GM19240 (cell line): ENCODE results near the gene SDC4.
A peak's percentile ranks its signal among the peaks of the same experiment; 100 is the strongest.
"Not testable (repeated sequence)": the region's sequence is repeated elsewhere in the genome, so short reads cannot be mapped to it uniquely, and the experiment has no call there.

Experiments used
- DNase-seq: peaks from one replicate; pipeline ENCODE4 v3.0.0; 2011; ENCODE audit warnings: low spot score; ENCODE audit not compliant: insufficient read length

The SDC4 gene

DNA sequence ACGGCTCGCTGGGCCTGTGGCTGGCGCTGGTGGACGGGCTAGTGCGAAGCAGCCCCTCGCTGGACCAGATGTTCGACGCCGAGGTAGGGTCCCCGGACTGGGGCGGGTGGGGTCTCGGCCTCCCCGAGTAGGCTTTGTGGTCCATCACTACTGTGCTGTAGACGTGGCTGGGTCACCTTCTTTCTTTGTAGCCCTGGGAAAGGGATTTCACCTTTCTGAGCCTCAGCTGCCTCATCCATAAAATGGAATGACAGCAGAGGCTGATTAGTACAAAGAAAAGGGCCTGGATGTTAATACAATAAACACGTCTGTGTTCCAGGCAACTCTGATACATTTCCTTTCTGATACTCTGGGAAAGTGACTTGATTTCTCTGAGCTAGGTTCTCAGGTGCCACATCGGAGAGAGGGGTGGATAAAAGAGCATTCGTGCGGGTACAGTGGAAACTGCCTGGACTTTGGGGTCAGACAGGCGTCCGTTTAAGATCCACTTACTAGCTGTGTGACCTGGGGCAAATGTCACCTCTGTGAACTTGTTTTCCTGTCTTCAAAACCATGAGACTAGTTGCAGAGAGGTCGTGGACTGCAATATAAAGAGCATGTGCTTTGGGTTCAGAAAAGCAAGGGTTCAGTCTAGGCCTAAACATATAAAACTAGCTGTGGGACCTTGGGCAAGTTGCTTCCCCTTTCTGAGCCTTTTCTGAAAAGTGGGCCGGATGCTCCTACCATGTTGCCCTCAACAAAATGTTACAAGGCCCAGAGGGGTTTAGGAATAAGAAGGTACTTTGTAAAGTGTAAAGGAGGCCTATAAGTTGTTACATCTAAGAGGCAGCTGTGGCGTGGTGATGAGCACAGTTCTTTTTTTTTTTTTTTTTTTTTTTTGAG lies 15.6 kb upstream of the SDC4 start:
- no peak for DNase-seq

DNA sequence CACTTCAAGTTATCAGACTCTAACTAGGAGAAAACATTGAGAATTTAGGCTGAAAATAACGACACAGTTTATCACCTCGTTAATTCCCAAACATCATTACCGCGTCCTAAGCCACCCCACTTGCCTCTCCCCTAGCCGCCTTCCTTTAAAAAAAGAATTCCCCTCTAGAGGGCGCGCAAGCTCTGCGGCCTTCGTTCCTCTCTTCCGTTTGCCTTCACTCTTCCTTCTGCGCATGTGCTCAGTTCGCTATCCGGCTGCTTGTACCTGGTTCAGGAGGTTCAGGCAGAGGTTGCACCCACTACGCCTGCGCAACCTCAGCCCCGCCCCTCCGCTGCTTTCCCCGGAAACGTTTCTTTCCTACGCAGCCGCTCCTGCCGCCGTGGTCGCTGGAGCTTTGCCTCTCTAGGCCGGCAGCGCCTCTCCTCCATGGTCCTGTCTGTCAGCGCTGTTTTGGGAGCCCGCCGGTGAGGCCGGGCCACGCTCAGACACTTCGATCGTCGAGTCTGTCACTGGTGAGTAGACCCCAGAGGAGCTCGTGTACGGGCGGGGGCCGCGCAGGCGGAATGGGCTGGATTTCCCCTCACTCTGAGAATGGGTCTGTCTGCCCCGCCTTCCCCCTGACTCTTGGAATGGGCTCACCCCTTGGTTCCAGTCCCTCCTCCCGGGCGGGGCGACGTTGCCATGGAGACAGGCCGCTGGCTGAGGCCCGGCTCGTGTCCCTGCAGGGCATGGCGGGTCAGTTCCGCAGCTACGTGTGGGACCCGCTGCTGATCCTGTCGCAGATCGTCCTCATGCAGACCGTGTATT lies 14.8 kb upstream of the SDC4 start, which contains the start of gene SYS1:
SYS1 (plus strand) TSS at position 353 of the 807 bp plus-strand sequence; CDS start at position 729, 376 bp downstream.
- DNase-seq = peak; percentile 75

DNA sequence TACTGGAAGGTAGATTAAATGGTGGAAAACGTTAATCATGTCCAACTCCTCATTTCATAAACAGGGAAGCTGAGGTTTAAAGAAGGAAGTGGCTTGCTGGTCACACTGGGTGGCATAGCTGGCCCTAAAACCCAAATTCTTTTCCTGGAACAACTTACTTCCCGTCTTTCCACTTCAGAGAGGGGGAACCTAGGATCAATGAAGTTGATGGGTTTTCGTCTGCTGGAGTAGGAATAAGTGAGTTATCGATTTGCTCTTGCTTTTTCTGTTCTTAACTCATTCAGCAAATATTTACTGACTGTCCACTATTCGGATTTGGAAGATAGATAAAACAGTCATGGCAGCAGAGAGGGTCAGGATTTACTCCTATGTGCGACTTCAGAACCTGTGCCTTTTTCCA lies 13.6 kb upstream of the SDC4 start:
- DNase-seq = no peak

DNA sequence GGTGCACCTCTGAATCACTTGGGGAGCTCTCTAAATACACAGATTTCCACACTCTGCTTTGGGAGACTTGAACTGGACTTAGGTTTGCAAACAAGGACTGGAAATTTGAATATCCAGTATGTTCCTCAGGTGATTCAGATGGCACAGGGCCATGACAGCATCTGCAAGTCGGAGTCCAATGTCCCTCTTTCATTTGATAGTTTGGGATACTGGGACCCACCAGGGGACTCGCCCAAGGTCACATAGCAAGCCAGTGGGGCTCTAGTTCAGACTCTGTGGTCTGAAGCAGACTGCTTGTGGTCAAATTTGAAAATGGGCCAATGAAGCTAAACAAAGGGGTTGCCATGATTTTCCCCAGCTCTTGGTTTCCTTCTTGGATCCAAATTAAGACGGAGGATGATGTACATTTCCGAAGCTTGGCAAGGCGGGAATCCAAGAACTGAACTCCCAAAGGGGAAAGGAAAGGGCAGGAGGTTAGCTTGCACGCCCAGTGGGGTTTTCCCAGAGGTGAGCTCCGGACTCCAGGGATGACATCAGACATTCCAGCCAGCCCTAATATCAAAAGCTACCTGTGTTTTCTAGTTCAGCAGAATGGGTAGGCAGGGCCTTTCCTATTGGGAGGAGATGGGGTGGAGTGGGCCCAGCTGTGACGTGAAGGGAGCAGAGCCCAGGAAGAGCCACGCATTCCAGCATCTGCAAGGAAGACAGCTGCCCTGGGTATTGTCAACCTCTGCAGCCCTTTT lies 11.4 kb upstream of the SDC4 start:
- no peak for DNase-seq

DNA sequence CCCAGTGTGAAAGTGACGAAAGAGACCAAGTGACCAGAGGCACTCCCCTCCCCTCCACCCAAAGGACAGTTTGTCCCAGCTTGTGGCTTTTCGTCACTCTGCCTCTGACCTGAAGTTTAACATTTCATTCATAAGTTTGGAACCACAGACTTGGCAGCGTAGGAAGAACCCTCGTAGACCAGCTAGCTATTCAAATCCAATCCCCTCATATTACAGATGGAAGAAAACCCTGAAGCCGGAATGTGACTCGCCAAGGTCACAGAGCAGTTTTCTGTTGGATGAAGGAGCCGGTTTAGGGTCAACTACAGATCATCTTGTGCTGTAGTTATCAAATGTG lies 10.8 kb upstream of the SDC4 start:
- DNase-seq = no peak

DNA sequence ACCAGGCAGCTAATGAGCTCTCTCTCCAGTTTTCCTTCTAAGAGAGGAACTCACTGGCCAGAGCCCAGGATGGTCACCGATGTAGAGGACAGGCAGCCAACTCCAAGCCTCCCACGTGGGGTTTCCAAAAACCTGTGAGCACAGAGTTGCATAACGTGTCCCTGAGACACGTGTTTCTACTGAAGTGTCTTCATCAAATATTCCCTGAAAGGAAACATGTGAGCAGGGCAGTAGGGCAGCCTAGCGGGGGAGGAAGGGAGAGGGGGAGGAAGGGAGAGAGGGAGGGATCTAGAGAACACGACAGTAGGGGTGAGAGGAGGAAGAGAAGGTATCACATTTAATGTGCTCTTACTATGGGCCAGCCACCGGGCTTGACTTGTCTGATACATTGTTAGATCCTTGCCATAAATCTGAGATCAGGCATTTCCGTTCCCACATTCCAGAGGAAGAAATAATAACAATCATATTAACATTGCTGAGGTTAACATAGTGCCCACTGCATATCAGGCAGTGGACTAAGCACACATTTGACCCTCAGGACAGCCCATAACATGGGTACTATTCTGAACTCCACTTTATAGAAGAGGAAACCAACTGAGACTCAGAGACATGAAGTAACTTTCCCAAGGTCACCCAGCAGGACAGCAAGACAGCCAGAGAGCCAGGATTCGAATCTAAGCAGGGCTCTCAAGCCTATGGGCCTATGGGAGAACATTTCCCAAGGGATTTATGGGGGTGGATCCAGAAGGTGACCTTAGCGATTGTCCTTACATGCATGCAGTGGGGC lies 10.3 kb upstream of the SDC4 start:
- no peak for DNase-seq

DNA sequence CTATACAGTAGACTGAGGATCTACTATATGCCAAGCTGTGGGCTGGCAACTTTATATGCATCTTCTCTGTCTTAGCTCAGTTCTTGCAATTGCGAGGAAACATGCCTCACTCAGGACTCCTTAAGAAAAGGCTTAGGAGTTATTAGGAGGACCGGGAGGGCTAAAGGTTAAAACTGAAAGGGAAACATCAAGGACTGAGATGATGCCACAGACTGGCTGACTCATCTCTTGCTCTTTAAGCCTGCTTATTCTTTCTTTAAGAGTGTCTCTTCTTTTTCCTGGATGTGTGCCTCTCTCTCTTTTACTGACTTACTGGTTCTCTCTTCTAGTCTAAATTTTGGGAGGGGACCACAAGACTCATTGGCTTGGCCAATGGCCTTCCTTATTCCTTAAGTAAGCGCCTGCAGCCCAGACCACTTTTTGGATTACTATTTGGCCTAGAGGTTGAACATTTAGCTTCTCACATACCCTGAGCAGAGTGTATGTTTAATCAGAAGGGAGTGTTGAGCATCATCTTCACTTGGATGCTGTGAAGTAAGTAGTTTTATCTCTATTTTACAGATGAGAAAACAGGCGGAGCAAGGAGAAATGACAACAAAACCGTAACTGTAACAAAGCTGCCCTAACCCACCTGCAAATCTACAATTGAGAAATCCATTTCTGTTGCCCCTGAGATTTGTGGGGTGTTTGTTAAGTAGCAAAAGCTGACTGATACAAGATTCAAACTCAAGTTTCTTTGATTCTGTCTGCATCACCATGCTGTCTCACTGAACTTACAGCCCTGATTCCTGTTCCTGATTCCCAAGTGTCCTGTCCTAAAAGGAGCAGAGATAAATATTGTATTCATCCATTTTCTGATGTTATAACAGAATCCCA lies 7.2 kb upstream of the SDC4 start:
- DNase-seq = no peak

DNA sequence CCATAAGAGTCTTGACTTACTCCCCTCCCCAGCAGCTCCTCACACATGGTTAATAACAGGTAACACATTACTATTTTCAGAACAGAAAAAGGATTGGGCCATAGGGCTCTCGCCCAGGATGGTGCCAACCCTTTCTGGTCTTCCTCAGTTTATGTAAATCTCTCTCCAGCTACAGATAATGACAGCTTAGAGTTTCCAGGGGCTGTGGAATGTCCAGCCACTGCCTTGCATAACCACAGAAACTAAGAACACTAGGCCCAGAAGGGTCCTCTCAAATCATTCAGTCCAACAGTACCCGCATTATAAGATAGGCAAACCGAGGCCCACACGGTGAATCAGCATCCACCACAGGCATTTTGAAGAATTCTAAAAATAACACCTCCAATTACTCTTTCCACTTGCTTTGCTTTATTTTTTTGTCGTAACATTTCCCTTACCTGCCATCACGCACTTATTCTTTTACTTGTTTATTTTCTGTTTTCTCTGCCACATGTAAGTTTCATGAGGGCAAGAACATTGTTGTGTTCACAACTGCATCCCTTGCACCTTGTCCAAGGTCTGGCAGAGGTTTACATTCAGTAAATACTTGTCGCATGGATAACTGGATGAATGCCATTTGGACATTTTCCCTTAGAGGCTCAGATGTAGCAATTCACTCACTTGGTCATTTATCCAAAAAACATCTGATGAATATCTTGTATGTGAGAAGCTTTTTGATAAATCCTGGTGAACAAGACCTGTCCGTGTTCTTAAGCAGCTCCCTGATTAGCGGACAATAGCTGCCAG lies 6.4 kb upstream of the SDC4 start:
- no peak for DNase-seq

DNA sequence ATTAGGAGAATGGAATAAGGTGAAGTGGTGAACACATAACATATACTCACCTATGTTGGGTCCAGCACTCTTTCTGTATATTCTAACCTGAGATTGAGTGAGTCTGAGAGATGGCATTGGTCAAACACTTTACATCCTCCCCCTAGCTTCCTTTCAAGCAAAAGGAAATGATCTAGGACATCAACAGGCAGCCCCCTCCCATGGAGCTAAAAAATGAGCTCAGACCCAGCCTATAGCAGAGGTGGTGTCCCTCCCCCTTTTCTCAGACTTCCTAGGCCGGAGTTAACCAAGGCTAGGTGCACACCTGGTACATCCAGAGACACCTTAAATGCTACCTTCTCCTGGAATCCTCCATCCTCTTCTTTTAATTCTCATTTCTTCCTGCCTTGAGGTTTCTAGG lies 5.5 kb upstream of the SDC4 start:
- DNase-seq = no peak

DNA sequence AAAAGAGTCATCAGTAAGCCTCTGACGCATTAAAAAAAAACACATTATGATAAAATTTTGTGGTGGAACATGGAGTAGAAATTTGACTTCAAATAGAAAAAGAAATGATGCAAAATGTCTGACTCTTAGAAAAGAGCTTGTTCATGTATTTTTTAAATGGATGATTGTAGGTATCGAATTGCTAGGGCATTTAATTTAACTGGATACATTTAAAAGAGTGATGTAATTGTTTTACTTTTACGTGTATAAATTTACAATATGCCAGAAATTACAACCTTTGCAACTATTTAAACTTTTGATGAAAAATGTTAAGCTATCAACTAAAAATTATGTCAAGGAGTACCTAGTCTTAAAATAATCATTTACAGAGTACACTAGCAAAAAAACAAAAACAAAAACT lies 4.5 kb upstream of the SDC4 start:
- no peak for DNase-seq

DNA sequence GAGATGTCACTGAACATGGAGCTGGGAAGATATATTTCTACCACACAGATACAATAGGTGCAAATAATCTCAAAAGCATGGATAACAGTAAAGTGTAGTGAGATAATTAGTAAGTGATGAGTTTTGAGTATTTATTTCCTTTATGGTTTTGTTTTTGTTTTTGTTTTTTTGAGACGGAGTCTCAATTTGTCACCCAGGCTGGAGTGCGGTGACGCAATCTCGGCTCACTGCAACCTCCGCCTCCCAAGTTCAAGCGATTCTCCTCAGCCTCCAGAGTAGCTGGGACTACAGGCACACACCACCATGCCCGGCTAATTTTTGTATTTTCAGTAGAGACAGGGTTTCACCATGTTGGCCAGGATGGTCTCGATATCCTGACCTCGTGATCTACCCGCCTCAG lies 2.6 kb upstream of the SDC4 start:
- DNase-seq = not testable (repeated sequence)

DNA sequence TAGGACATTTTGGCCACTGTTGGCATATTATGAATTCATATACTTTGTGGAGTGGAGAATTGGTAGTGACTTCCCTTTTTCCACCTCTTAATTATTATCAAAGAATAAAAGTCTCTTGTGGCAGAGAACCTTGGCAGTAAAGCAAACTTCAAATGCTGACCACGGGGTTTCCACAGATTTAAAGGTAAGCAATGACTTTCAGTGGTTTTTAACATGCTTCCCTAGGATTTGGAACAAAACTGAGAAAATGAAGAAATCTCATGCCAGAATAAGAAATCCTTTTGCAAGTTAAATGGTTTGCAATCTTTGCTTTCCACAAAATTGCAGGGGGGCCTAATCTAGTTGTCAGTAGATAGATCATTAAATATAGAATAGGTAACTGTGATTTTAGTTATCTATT lies 2.0 kb upstream of the SDC4 start:
- no peak for DNase-seq

DNA sequence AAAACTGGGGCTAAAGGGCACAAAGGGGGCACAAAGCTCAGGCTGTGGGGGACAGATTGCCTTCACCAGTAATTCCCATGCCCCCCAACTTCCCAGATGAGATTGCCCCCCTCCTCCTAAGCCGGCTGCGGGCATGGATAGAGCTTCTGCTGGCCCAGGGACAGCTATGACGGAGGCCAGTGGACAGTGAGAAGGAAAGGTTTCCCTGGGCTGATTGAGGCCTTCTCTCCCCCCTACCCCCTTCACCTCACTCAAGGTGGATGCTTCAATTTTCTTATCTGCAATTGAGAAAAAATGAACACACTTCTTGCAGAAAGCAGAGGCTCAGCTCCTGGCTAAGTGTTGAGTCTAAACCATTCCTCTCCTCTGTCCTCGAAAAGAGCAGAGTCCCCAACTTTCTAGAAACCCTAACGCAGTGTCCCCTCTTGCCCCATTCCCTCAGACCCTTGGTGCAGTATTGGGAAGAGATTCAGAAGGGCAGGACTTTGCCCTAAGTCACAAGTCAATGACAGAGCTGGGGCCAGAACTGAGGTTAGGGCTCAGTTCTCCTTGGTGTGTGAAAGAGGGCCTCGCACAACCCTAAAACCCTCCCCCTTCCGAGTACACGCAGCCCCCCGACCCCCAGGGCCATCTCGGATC lies 808 bp downstream of the SDC4 start:
- DNase-seq = no peak

DNA sequence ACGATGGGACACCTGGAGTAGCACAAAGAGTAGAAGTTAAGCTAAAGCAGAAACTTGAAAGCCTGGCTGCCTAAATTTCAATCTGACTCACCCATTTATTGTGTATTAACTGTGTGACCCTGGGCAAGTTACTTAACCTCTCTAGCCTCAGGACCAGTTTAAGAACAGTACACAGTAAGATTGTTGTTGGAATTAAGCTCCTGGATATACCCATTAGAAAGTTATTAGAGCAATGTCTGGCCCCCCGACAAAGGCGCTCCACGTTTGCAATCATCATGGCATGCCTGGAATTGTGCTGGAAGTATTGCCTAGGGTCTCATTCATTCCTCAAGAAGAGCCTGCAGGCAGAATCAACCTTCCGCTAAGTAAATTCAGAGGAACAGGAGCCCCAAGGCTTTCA lies 1.4 kb downstream of the SDC4 start:
- no peak for DNase-seq

DNA sequence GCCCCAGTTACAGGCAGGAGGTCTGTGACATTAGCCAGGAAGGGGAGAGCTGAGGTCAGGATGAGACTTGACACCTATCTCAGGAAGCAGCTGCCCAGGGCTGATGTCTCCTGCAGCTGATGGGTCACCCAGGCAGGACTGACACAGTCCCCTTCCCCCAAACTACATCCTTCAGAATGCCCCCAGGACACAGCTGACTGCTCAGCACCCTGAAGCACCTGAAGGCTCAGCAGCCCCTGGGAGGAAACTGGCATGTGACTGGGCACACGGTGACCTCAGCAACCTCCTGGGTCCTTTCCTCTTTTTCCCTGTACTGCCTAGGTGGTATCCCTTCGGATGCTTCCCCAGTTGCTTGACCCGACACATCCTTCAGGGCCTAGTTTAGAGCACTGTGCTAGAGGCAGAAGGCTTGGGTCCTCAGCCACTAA lies 1.9 kb downstream of the SDC4 start:
- DNase-seq = no peak

DNA sequence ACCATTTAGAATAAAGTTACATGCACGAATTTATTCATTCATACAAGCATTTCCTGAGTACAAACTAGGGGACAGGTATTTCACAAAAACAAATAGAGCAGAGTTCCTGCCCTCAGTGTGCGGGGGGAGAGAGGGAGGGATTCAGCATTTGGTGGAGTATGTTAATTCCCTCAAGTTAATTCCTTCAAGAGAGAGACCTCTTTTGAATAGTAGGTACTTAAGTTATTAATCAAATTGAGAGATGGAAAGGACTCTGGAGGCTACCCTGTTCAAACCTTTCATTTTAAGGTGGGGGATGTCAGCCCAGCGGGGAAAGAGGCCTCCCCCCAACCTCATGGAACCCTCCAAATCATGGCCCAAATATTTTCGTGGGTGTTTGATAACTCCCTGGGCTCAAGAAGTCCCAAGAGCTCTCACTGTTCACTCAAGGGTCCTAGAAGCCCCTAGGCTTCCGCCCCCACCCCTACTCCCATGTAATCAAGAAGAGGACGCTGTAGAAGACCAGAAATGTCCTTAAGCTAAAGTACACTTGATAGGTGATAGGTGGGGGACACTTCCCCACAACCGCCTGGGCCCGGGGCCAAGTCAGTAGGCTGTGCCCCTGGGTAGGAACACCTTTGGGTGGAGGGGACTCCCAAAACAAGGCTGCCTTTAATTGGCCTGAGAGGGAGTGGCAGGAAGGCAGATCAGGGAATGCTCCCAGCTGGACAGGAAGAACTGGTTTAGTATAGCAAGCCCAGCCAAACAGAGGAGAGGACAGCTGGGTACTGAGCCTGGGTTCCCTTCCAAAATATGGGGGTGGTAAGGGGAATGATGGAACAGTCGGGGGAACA lies 2.9 kb downstream of the SDC4 start:
- no peak for DNase-seq

DNA sequence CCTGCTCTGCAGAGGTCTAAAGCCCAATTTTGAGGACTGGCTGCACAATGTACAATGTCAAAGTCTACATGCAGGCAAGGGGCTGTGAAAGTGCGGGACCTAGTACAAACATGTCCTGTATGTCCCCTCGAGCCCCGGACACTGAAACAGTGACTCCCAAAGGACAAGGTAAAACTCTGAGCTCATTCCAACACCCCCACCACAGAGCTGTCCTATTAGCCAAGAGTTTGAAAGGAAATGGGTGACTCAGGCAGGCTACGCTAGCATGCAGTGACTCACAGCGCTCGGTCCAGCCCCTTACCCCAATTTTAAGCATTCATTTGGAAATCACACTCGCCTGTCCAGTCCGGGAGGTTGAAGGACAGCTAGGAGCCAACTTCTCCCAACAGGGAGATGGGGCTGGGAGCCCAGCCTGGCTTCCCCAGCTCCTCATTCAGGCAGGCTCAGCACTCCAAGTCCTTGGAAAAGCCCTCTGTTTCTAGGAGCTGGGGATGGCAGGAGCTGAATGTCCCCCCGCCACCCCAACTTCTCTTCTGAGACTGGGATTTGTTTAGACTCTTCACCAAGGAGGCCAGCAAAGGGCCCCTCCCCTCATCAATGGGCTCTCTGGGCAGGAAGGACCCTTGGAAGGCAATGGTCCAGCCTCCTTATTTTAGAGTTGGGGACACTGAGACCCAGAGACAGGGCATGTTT lies 3.9 kb downstream of the SDC4 start:
- DNase-seq = no peak
